ENCODE data around the gene IGFL2.
A peak's percentile ranks its signal among the peaks of the same experiment; 100 is the strongest.

IGFL2 gene

GRCh38 chr19:46162731-46163130, 14.7 kb downstream of the IGFL2 start:
- no peak overlapping the region for H3K27ac ChIP-seq
- no peak for TF ChIP-seq ZFX (IDR thresholded peaks at IDR 0.05; ENCODE audit: borderline replicate concordance)
- TF ChIP-seq, protein P1, sequence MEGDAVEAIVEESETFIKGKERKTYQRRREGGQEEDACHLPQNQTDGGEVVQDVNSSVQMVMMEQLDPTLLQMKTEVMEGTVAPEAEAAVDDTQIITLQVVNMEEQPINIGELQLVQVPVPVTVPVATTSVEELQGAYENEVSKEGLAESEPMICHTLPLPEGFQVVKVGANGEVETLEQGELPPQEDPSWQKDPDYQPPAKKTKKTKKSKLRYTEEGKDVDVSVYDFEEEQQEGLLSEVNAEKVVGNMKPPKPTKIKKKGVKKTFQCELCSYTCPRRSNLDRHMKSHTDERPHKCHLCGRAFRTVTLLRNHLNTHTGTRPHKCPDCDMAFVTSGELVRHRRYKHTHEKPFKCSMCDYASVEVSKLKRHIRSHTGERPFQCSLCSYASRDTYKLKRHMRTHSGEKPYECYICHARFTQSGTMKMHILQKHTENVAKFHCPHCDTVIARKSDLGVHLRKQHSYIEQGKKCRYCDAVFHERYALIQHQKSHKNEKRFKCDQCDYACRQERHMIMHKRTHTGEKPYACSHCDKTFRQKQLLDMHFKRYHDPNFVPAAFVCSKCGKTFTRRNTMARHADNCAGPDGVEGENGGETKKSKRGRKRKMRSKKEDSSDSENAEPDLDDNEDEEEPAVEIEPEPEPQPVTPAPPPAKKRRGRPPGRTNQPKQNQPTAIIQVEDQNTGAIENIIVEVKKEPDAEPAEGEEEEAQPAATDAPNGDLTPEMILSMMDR (IDR thresholded peaks at IDR 0.05), result no peak

DNA sequence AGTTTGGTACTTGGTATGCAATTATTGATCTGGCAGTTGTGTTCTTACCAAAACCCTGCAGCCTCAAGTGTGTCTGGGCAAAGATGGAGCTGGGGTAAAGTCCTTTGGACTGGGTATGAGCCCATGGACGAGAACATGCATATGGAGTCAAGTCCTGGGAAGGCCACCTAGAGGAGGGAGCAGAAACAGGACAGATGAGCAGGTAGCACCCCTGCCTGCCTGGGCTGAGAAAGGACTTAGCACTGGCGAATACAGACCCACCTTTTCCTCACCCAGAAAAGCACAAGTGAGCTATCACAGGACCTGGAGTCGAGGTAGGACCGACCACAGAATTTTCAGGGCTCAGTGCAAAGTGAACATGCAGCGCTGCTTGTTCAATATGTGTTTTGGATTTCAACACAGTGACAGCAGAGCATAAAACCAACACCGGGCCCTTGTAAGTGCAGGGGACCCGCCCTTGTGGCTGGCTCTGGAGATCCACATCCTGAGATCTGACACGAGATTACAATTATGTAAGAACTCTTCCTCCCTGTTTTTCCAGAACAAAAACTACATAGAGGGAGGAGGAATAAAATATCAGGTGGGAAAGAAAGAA, 25.9 kb downstream of the IGFL2 start:
- no peak overlapping the region for H3K27ac ChIP-seq
- TF ChIP-seq ZFX (IDR thresholded peaks at IDR 0.05; ENCODE audit: borderline replicate concordance), result no peak
- TF ChIP-seq, protein P1 (IDR thresholded peaks at IDR 0.05), result 0 out of 2 replicates have a peak, but pooled peaks have one; percentile 8

- no peak for TF ChIP-seq ZFX (IDR thresholded peaks at IDR 0.05; ENCODE audit: borderline replicate concordance)
- TF ChIP-seq, protein P1 (IDR thresholded peaks at IDR 0.05), result no peak
- H3K27ac ChIP-seq, result no peak overlapping the region
These were observed 28.2 kb downstream of the IGFL2 start for GRCh38 chr19:46176116-46176860.

GRCh38 chr19:46179076-46179759, 31.2 kb downstream of the IGFL2 start:
- H3K27ac ChIP-seq, result no peak overlapping the region
- no peak for TF ChIP-seq ZFX (IDR thresholded peaks at IDR 0.05; ENCODE audit: borderline replicate concordance)
- TF ChIP-seq, protein P1 (IDR thresholded peaks at IDR 0.05), result no peak

GRCh38 chr19:46180701-46181387, 32.8 kb downstream of the IGFL2 start:
- H3K27ac ChIP-seq, result no peak overlapping the region
- TF ChIP-seq, protein P1 (IDR thresholded peaks at IDR 0.05), result no peak
- no peak for TF ChIP-seq ZFX (IDR thresholded peaks at IDR 0.05; ENCODE audit: borderline replicate concordance)

- TF ChIP-seq, protein P1 (IDR thresholded peaks at IDR 0.05), result no peak
- no peak for TF ChIP-seq ZFX (IDR thresholded peaks at IDR 0.05; ENCODE audit: borderline replicate concordance)
These were observed 33.3 kb downstream of the IGFL2 start for GRCh38 chr19:46181388-46181779.

More at GRCh38 chr19:46181388-46181779, 33.3 kb downstream of the IGFL2 start:
- no peak overlapping the region for H3K27ac ChIP-seq

Measured in 22Rv1 (cell line).